Right lung (tissue), 5 donors: ENCODE measurements around the gene EPN1. TPM values are rescaled to one million over a fixed set of nuclear protein-coding genes. Genes with fewer than 3 reads are reported as not detected.

ENCODE experiments used
- DNase-seq, 2 donors: peaks; one replicate each; pipeline ENCODE4 v3.0.0-alpha.2; 2013
- polyA plus RNA-seq, 5 donors: library from polyadenylated mRNA; unstranded; fragments of 120-200 nt; gene quantifications; one replicate each; pipeline versions ENCODE4 v1.2.1 to v1.2.3, GENCODE V29; 2013; ENCODE audit warnings: inconsistent platforms in 1 of 5, low replicate concordance in 1 of 5; ENCODE audit not compliant: insufficient read length in 5 of 5, insufficient read depth in 1 of 5

The EPN1 gene
- polyA plus RNA-seq, 5 donors: 57.6 to 140 (median 75.7) TPM

- no peak for DNase-seq
Observed at GRCh38 chr19:55676889-55677505, 2.0 kb downstream of the EPN1 start.

- no peak for DNase-seq
Observed at GRCh38 chr19:55677572-55678028, 2.6 kb downstream of the EPN1 start.

GRCh38 chr19:55678121-55678671, 3.2 kb downstream of the EPN1 start:
- no peak for DNase-seq

GRCh38 chr19:55679343-55680257, 4.6 kb downstream of the EPN1 start:
- DNase-seq: no peak

GRCh38 chr19:55680339-55681130, 5.5 kb downstream of the EPN1 start:
- DNase-seq: no peak

- DNase-seq: no peak
Observed at GRCh38 chr19:55681131-55682092, 6.4 kb downstream of the EPN1 start.

GRCh38 chr19:55683449-55684261, 8.6 kb downstream of the EPN1 start:
- peak; percentile 31 to 36 for DNase-seq

- no peak for DNase-seq
Observed at GRCh38 chr19:55684946-55685681, 10.1 kb downstream of the EPN1 start.

GRCh38 chr19:55685776-55686175, 10.8 kb downstream of the EPN1 start:
- DNase-seq: no peak

GRCh38 chr19:55686311-55687050, 11.5 kb downstream of the EPN1 start:
- no peak for DNase-seq

GRCh38 chr19:55687281-55688201, 12.5 kb downstream of the EPN1 start:
- no peak for DNase-seq

GRCh38 chr19:55688422-55689218, 13.6 kb downstream of the EPN1 start:
- no peak for DNase-seq

GRCh38 chr19:55689411-55690108, 14.5 kb downstream of the EPN1 start:
- DNase-seq: no peak

- no peak for DNase-seq
Observed at GRCh38 chr19:55690109-55690768, 15.2 kb downstream of the EPN1 start.
